Muscle layer of duodenum (tissue), 2 donors: ENCODE results near the gene WDR41.

Source experiments
- H3K27ac ChIP-seq: one replicate; pipeline ENCODE4 v1.7.0; 2013; ENCODE audit warnings: mild to moderate bottlenecking, low read length
- H3K27me3 ChIP-seq: one replicate; pipeline ENCODE4 v1.7.0; 2013; ENCODE audit warnings: low read depth, mild to moderate bottlenecking, control low read depth, low read length
- H3K36me3 ChIP-seq, 2 donors: one replicate each; pipeline ENCODE4 v1.7.0; 2013; ENCODE audit warnings: low read length in 2 of 2, control low read depth in 1 of 2, mild to moderate bottlenecking in 1 of 2; ENCODE audit not compliant: insufficient read depth in 2 of 2, control insufficient read depth in 1 of 2
- H3K4me1 ChIP-seq, 2 donors: one replicate each; pipeline ENCODE4 v1.7.0; 2013; ENCODE audit warnings: low read length in 2 of 2, mild to moderate bottlenecking in 2 of 2, control low read depth in 1 of 2, moderate library complexity in 1 of 2; ENCODE audit not compliant: insufficient read depth in 2 of 2, control insufficient read depth in 1 of 2
- H3K4me3 ChIP-seq, 2 donors: one replicate each; pipeline ENCODE4 v1.7.0; 2013; ENCODE audit warnings: low read length in 2 of 2, low read depth in 1 of 2, mild to moderate bottlenecking in 1 of 2
- H3K9me3 ChIP-seq, 2 donors: one replicate each; pipeline ENCODE4 v1.7.0; 2013; ENCODE audit warnings: low read length in 2 of 2, control low read depth in 1 of 2, mild to moderate bottlenecking in 1 of 2; ENCODE audit not compliant: control insufficient read depth in 1 of 2
- donor health status: healthy.

WDR41 gene

GRCh38 chr5:77444356-77444755, 47.8 kb downstream of the WDR41 start:
- peaks cover 0 to 4% of the 10 kb centered on the region in 2 donors for H3K9me3 ChIP-seq
- H3K4me3 ChIP-seq = no peak overlapping the region
- H3K4me1 ChIP-seq = no peaks in the 10 kb centered on the region
- H3K27ac ChIP-seq = no peak overlapping the region
- peaks cover 19 to 32% of the 10 kb centered on the region in 2 donors for H3K36me3 ChIP-seq
- no peaks in the 10 kb centered on the region for H3K27me3 ChIP-seq

- Histone ChIP-seq H3K36me3 (peaks cover 14 to 25% of the 10 kb centered on the region in 2 donors), H3K9me3 (peaks cover 0 to 4% of the 10 kb centered on the region in 2 donors), H3K4me3 (no peak overlapping the region), H3K27me3 (no peaks in the 10 kb centered on the region), H3K4me1 (no peaks in the 10 kb centered on the region), H3K27ac (no peak overlapping the region)
These were observed 48.4 kb downstream of the WDR41 start for GRCh38 chr5:77443670-77444069.

GRCh38 chr5:77438071-77438470, 54.0 kb downstream of the WDR41 start:
- no peaks in the 10 kb centered on the region for H3K4me1 ChIP-seq
- no peaks in the 10 kb centered on the region for H3K27me3 ChIP-seq
- H3K4me3 ChIP-seq = no peak overlapping the region
- H3K36me3 ChIP-seq = peaks cover 16 to 48% of the 10 kb centered on the region in 2 donors
- H3K9me3 ChIP-seq = no peaks in the 10 kb centered on the region
- no peak overlapping the region for H3K27ac ChIP-seq

- no peak overlapping the region for H3K27ac ChIP-seq
- no peaks in the 10 kb centered on the region for H3K4me1 ChIP-seq
- no peak overlapping the region for H3K4me3 ChIP-seq
- H3K36me3 ChIP-seq = peaks cover 24 to 57% of the 10 kb centered on the region in 2 donors
- H3K27me3 ChIP-seq = no peaks in the 10 kb centered on the region
- H3K9me3 ChIP-seq = no peaks in the 10 kb centered on the region
These were observed 54.9 kb downstream of the WDR41 start for GRCh38 chr5:77437194-77437593.

- peaks cover 32 to 51% of the 10 kb centered on the region in 2 donors for H3K36me3 ChIP-seq
- no peak overlapping the region for H3K4me3 ChIP-seq
- no peaks in the 10 kb centered on the region for H3K27me3 ChIP-seq
- no peaks in the 10 kb centered on the region for H3K9me3 ChIP-seq
- H3K27ac ChIP-seq = no peak overlapping the region
- peaks cover 0 to 13% of the 10 kb centered on the region in 2 donors for H3K4me1 ChIP-seq
These were observed 60.4 kb downstream of the WDR41 start for GRCh38 chr5:77431719-77432118.

- no peak overlapping the region for H3K27ac ChIP-seq
- H3K9me3 ChIP-seq = no peaks in the 10 kb centered on the region
- H3K27me3 ChIP-seq = no peaks in the 10 kb centered on the region
- peaks cover 0 to 13% of the 10 kb centered on the region in 2 donors for H3K4me1 ChIP-seq
- H3K4me3 ChIP-seq = no peak overlapping the region
- peaks cover 29 to 51% of the 10 kb centered on the region in 2 donors for H3K36me3 ChIP-seq
These were observed 60.8 kb downstream of the WDR41 start for GRCh38 chr5:77431286-77431685.

DNA sequence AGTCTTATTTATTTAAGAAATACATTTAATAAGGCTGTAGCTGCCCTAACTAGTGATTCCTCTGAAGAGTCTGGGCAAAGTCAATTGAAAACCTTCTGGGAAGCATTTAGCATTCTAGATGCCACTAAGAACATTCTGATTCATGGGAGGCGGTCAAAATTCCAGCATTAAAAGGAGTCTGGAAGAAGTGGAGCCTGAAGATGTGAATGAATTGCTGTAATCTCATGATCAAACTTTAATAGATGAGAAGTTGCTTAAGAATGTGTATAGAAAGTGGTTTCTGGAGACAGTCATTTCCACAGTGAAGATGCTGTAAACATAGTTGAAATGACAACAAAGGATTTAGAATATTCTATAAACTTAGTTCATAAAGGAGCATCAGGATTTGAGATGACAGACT, 61.4 kb downstream of the WDR41 start:
- Histone ChIP-seq H3K4me3 (no peak overlapping the region), H3K9me3 (no peaks in the 10 kb centered on the region), H3K36me3 (peaks cover 23 to 46% of the 10 kb centered on the region in 2 donors), H3K4me1 (peaks cover 0 to 13% of the 10 kb centered on the region in 2 donors), H3K27ac (no peak overlapping the region), H3K27me3 (no peaks in the 10 kb centered on the region)

- peaks cover 16 to 24% of the 10 kb centered on the region in 2 donors for H3K36me3 ChIP-seq
- H3K27ac ChIP-seq = no peak overlapping the region
- H3K4me1 ChIP-seq = peaks cover 0 to 17% of the 10 kb centered on the region in 2 donors
- H3K4me3 ChIP-seq = no peak overlapping the region
- no peaks in the 10 kb centered on the region for H3K9me3 ChIP-seq
- no peaks in the 10 kb centered on the region for H3K27me3 ChIP-seq
These were observed 63.6 kb downstream of the WDR41 start for GRCh38 chr5:77428526-77428925.

DNA sequence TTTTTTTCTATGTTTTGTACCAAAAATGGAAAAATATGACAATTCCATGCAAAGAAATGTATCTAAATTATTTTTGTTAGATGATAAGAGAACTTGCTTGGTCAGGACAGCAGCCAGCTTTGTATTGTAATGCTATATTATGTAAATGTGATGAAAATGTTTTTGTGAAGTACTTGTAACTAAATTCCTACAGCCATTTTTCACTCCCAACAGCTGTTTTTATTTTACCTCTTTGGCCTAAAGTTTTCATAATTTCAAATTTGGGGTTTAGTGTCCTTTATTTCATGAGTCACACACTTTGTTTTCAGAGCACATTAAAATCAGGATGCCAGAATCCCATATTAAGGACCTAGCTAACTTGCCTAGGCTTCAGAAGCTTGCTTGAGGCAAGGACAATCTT, 64.1 kb downstream of the WDR41 start:
- Histone ChIP-seq H3K4me3 (no peak overlapping the region), H3K27ac (no peak overlapping the region), H3K27me3 (no peaks in the 10 kb centered on the region), H3K36me3 (peaks cover 15 to 21% of the 10 kb centered on the region in 2 donors), H3K9me3 (no peaks in the 10 kb centered on the region), H3K4me1 (peaks cover 0 to 17% of the 10 kb centered on the region in 2 donors)

DNA sequence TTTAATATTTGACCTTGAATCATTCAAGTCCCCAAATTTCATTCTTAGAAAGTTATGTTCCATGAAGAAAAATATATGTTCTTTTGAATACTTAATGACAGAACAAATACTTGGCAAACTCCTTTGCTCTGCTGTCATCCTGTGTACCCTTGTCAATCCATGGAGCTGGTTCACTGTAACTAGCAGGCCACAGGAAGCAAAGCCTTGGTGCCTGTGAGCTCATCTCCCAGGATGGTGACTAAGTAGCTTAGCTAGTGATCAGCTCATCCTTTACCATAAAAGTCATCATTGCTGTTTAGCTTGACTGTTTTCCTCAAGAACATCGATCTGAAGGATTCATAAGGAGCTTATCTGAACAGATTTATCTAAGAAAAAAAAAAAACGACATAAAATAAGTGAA, 65.4 kb downstream of the WDR41 start:
- H3K9me3 ChIP-seq = no peaks in the 10 kb centered on the region
- H3K27ac ChIP-seq = no peak overlapping the region
- H3K36me3 ChIP-seq = peaks cover 3 to 9% of the 10 kb centered on the region in 2 donors
- no peaks in the 10 kb centered on the region for H3K27me3 ChIP-seq
- no peak overlapping the region for H3K4me3 ChIP-seq
- peaks cover 0 to 17% of the 10 kb centered on the region in 2 donors for H3K4me1 ChIP-seq

DNA sequence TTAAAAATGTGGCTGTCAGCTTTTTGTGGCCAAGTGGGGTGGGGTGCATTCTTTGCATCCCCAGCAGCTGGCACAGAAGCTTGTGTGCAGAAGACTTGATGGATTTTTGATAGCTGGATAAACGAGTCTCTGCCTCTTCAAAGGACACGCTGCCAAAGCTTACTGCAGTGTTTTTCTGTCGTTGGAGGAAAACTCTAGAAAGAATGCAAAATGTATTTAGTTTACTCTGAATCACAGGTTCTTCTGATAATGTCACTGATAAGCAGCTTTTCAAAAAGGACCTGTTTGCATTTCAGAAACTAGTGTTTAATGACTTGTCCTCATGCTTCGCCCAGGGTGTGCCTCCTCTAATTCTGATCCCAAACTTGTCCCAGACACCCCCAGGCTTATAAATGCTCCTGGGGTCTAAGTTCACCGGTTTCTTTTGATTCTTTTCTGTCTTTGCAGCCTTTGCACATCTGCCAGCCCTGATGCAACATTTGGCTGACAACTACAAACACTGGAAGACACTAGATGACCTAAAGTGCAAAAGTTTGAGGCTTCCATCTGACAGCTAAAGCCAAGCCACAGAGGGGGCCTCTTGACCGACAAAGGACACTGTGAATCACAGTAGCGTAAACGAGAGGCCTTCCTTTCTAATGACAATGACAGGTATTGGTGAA, 66.0 kb downstream of the WDR41 start:
- H3K9me3 ChIP-seq = no peaks in the 10 kb centered on the region
- H3K4me3 ChIP-seq = no peak overlapping the region
- H3K27ac ChIP-seq = no peak overlapping the region
- H3K27me3 ChIP-seq = no peaks in the 10 kb centered on the region
- H3K4me1 ChIP-seq = peaks cover 0 to 17% of the 10 kb centered on the region in 2 donors
- H3K36me3 ChIP-seq = peaks cover 0 to 8% of the 10 kb centered on the region in 2 donors

DNA sequence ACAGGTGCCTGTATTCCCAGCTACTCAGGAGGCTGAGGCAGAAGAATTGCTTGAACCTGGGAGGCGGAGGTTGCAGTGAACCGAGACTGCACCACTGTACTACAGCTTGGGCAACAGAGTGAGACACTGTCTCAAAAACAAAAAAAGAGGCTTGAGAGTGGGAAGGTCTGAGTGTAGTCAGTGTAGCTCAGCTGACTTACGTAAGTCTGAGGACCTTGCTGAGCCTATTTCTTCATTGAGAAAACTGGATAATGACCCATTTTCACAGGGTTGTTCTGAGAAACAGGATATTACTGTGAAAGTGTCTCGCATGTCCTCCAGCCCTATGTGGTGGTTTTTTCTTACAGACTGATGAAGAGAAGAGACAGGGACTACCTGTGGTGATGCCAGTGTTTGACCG, 66.7 kb downstream of the WDR41 start:
- H3K9me3 ChIP-seq = no peaks in the 10 kb centered on the region
- no peak overlapping the region for H3K27ac ChIP-seq
- H3K27me3 ChIP-seq = no peaks in the 10 kb centered on the region
- peaks cover 0 to under 1% of the 10 kb centered on the region in 2 donors for H3K36me3 ChIP-seq
- H3K4me1 ChIP-seq = peaks cover 0 to 17% of the 10 kb centered on the region in 2 donors
- no peak overlapping the region for H3K4me3 ChIP-seq
